HepG2 (cell line): ENCODE measurements around the gene MED12L. TPM values are rescaled to one million over a fixed set of nuclear protein-coding genes. Genes with fewer than 3 reads are reported as not detected.

Source experiments
- ATAC-seq: fragments of 200-7000 bp; cut with Tn5 transposase; 3 replicates; pipeline ENCODE4 v1.9.1; 2020; ENCODE audit warnings: mild to moderate bottlenecking, moderate library complexity
- BruUV-seq: library from RNA; stranded (reverse); fragments of 400-500 nt; replicated peaks from 2 replicates; lab custom pipeline; 2021; lab: Mats Ljungman, UMichigan
- CTCF ChIA-PET: fragments of 300-600 bp; formaldehyde crosslinking; extraction: SDS; loops from one replicate; lab custom pipeline; 2021; ENCODE audit warnings: low total read pairs, inconsistent platforms, low intra/inter-chr PET ratio; lab: Yijun Ruan, JAX
- POLR2A ChIA-PET: fragments of 350-600 bp; sonication (Branson Sonifier 250); formaldehyde crosslinking; loops from one replicate; lab custom pipeline; 2020; ENCODE audit warnings: antibody characterized with exemption, inconsistent platforms; lab: Yijun Ruan, JAX
- DNase-seq: peaks from one replicate; pipeline ENCODE4 v3.0.0-alpha.2; 2015; ENCODE audit warnings: low spot score
- FAIRE-seq: peaks from 3 replicates; lab custom pipeline; 2011; peaks lifted over from hg19 to GRCh38; lab: Jason Lieb, UNC
- H2AFZ ChIP-seq: one replicate; pipeline ENCODE4 v1.6.1; 2011; ENCODE audit warnings: low read length, inconsistent platforms
- H3K27ac ChIP-seq: fragments of 300-600 bp; 3 replicates; pipeline ENCODE4 v1.8.0; 2011; ENCODE audit warnings: mixed run types, mild to moderate bottlenecking, mixed read lengths, low read length, inconsistent platforms; ENCODE audit not compliant: insufficient read depth; ENCODE audit errors: extremely low read length
- H3K27me3 ChIP-seq, 2 experiments: fragments of 200-600 bp in 1 of 2; 2 replicates in 1 of 2; 3 replicates in 1 of 2; pipeline versions ENCODE4 v1.6.0 to v1.8.0; 2011; ENCODE audit warnings: low read length in 2 of 2, mild to moderate bottlenecking in 2 of 2, moderate library complexity in 2 of 2, inconsistent platforms in 1 of 2; ENCODE audit not compliant: insufficient read depth in 2 of 2, control insufficient read depth in 1 of 2
- H3K36me3 ChIP-seq, 2 experiments: fragments of 200-600 bp in 1 of 2; replicated peaks in 1 of 2; 2 replicates in 1 of 2; 3 replicates in 1 of 2; pipeline versions ENCODE4 v1.5.1 to v1.8.0; 2011; ENCODE audit warnings: low read length in 2 of 2, inconsistent platforms in 1 of 2; ENCODE audit not compliant: insufficient read depth in 2 of 2, control insufficient read depth in 1 of 2
- H3K4me1 ChIP-seq: 2 replicates; pipeline ENCODE4 v1.5.1; 2012; ENCODE audit warnings: low read length, inconsistent platforms; ENCODE audit not compliant: insufficient read depth
- H3K4me2 ChIP-seq: 2 replicates; pipeline ENCODE4 v1.6.0; 2011; ENCODE audit warnings: low read depth, low read length, inconsistent platforms
- H3K4me3 ChIP-seq, 3 experiments: fragments of 200-600 bp in 1 of 3; sonication (generic), shearing (Covaris generic) in 1 of 3; replicated peaks in 1 of 3; 2 replicates each; pipeline ENCODE4 v1.5.1; 2011 to 2016; ENCODE audit warnings: low read length in 3 of 3, inconsistent platforms in 2 of 3, low read depth in 2 of 3, mild to moderate bottlenecking in 2 of 3, control low read depth in 1 of 3, mixed read lengths in 1 of 3; ENCODE audit not compliant: insufficient read depth in 1 of 3
- H3K79me2 ChIP-seq: one replicate; pipeline ENCODE4 v1.6.1; 2011; ENCODE audit warnings: low read length, inconsistent platforms; ENCODE audit not compliant: insufficient read depth
- H3K9ac ChIP-seq: 2 replicates; pipeline ENCODE4 v1.6.0; 2011; ENCODE audit warnings: mild to moderate bottlenecking, low read depth, low read length, inconsistent platforms; ENCODE audit not compliant: insufficient read depth
- H3K9me3 ChIP-seq: 2 replicates; pipeline ENCODE4 v1.5.1; 2012; ENCODE audit warnings: mild to moderate bottlenecking, low read length
- H4K20me1 ChIP-seq: 2 replicates; pipeline ENCODE4 v1.6.0; 2011; ENCODE audit warnings: inconsistent platforms, mild to moderate bottlenecking, low read length, moderate library complexity; ENCODE audit not compliant: insufficient read depth
- AGO1 ChIP-seq: fragments of 200-400 bp; formaldehyde crosslinking; IDR thresholded peaks from 2 replicates; pipeline ENCODE4 v1.6.1; 2017; ENCODE audit warnings: mild to moderate bottlenecking, low read depth, low read length, moderate library complexity; ENCODE audit not compliant: poor library complexity, severe bottlenecking
- ARID2 ChIP-seq: sonication (generic); formaldehyde crosslinking; IDR thresholded peaks from 2 replicates; pipeline ENCODE4 v1.8.1; 2022; ENCODE audit warnings: mild to moderate bottlenecking, missing genetic modification reagents, borderline replicate concordance
- HOXA5 ChIP-seq: sonication (generic); formaldehyde crosslinking; IDR thresholded peaks from 2 replicates; pipeline ENCODE4 v1.4.0; 2020; ENCODE audit warnings: missing genetic modification reagents
- NFYB ChIP-seq: sonication (generic); formaldehyde crosslinking; IDR thresholded peaks from 2 replicates; pipeline ENCODE4 v1.4.0; 2020; ENCODE audit warnings: missing genetic modification reagents
- PAX8 ChIP-seq: sonication (generic); formaldehyde crosslinking; IDR thresholded peaks from 2 replicates; pipeline ENCODE4 v1.8.0; 2022; ENCODE audit warnings: mild to moderate bottlenecking, missing genetic modification reagents, borderline replicate concordance
- PAXIP1 ChIP-seq: sonication (generic); formaldehyde crosslinking; conservative IDR thresholded peaks from 2 replicates; pipeline ENCODE4 v1.4.0; 2020; ENCODE audit warnings: mild to moderate bottlenecking, missing genetic modification reagents, moderate library complexity
- PBX3 ChIP-seq: sonication (generic); formaldehyde crosslinking; IDR thresholded peaks from 2 replicates; pipeline ENCODE4 v1.8.1; 2023; ENCODE audit warnings: missing genetic modification reagents, inconsistent platforms, borderline replicate concordance
- TMF1 ChIP-seq: sonication (generic); formaldehyde crosslinking; IDR thresholded peaks from 2 replicates; pipeline ENCODE4 v1.8.1; 2022; ENCODE audit warnings: low read depth, missing genetic modification reagents
- ZNF24 ChIP-seq: fragments of 450-650 bp; IDR thresholded peaks from 2 replicates; pipeline ENCODE4 v1.6.1; 2017; ENCODE audit warnings: antibody characterized with exemption, mild to moderate bottlenecking
- ZNF746 ChIP-seq: sonication (generic); formaldehyde crosslinking; IDR thresholded peaks from 2 replicates; pipeline ENCODE4 v1.8.0; 2022; ENCODE audit warnings: mild to moderate bottlenecking, missing genetic modification reagents
- ZNF775 ChIP-seq: sonication (generic); formaldehyde crosslinking; IDR thresholded peaks from 2 replicates; pipeline ENCODE4 v1.4.0; 2020; ENCODE audit warnings: missing genetic modification reagents, mild to moderate bottlenecking, moderate library complexity, borderline replicate concordance
- ZSCAN22 ChIP-seq: sonication (generic); formaldehyde crosslinking; IDR thresholded peaks from 2 replicates; pipeline ENCODE4 v1.4.0; 2020; ENCODE audit warnings: mild to moderate bottlenecking, missing genetic modification reagents
- WGBS: methylation state at CpG from one replicate; pipeline ENCODE4 v1.1.6; 2017; ENCODE audit warnings: low lambda C conversion rate; 5-methylcytosine and 5-hydroxymethylcytosine counted together
- in situ Hi-C: cut with HindIII; loops from 2 replicates; pipeline ENCODE4 v1.10.0; 2017; ENCODE audit warnings: low pct_unique_long_range_greater_than_20kb; ENCODE audit not compliant: extremely low pct_ligation_motif_present
- intact Hi-C: fragments of 100-400 bp; cut with micrococcal nuclease; formaldehyde crosslinking; loops from one replicate; pipeline ENCODE4 v1.10.0; 2022; ENCODE audit not compliant: unreplicated experiment
- polyA plus RNA-seq, 8 experiments: library from polyadenylated mRNA; depleted of rRNA in 3 of 8; stranded (reverse) in 7 of 8; unstranded in 1 of 8; fragments of >200 nt; fragmentation: Illumina TruSeq in 4 of 8; extraction: Trizol in 4 of 8; gene quantifications; 2 replicates each; pipeline versions ENCODE4 v1.2.1 to v1.2.3, GENCODE V29; 2011 to 2016; ENCODE audit warnings: low read depth in 4 of 8, missing spikeins in 1 of 8, mixed read lengths in 1 of 8; ENCODE audit not compliant: insufficient read depth in 1 of 8
- total RNA-seq, 5 experiments: library from RNA; depleted of rRNA; stranded (reverse); fragments of >200 nt; fragmentation: Illumina TruSeq; extraction: Trizol; gene quantifications; 2 replicates each; pipeline ENCODE4 v1.2.3, GENCODE V29; 2016; ENCODE audit warnings: low read depth in 1 of 5

The MED12L gene
- total and polyA plus RNA-seq, 2 of the 13 experiments (the other 11 are each of a cell fraction or from before 2014, with no cell fraction given) = 0.07 to 0.64 TPM

GRCh38 chr3:151478335-151478697, 392.9 kb downstream of the MED12L start:
- H2AFZ ChIP-seq = no peak overlapping the region
- no peak overlapping the region for H3K9ac ChIP-seq
- H4K20me1 ChIP-seq = no peaks in the 10 kb centered on the region
- no peaks in the 10 kb centered on the region for H3K9me3 ChIP-seq
- H3K27ac ChIP-seq = no peak overlapping the region
- DNase-seq (no peak), FAIRE-seq (no peak), ATAC-seq (no peak)
- WGBS = 0% methylated on average over 1 of the region's 1 CpG
- H3K4me1 ChIP-seq = no peaks in the 10 kb centered on the region
- ChIA-PET POLR2A (no interaction called here), CTCF (no interaction called here)
- H3K4me2 ChIP-seq = no peak overlapping the region
- no peak overlapping the region for H3K4me3 ChIP-seq
- H3K27me3 ChIP-seq = no peaks in the 10 kb centered on the region
- intact Hi-C loops = no loop called here
- no TSS peak for BruUV-seq
- in situ Hi-C loops = no loop called here
- no peaks in the 10 kb centered on the region for H3K36me3 ChIP-seq
- TF ChIP-seq AGO1 = no peak
- TF ChIP-seq TMF1 (CRISPR knock-in tag) = no peak
- no peak for TF ChIP-seq HOXA5 (CRISPR knock-in tag)
- TF ChIP-seq NFYB = no peak
- TF ChIP-seq ZNF24 = no peak
- TF ChIP-seq PBX3 (CRISPR knock-in tag) = no peak
- no peak for TF ChIP-seq PAX8
- TF ChIP-seq ZNF746 (CRISPR knock-in tag) = no peak
- TF ChIP-seq ARID2 (CRISPR knock-in tag) = no peak
- TF ChIP-seq ZSCAN22 (CRISPR knock-in tag) = no peak
- TF ChIP-seq ZNF775 (CRISPR knock-in tag) = no peak
- no peak for TF ChIP-seq PAXIP1 (CRISPR knock-in tag)
- no peaks in the 10 kb centered on the region for H3K79me2 ChIP-seq
